ENCODE measurements around the gene COL5A1. TPM values are rescaled to one million over a fixed set of nuclear protein-coding genes. Genes with fewer than 3 reads are reported as not detected.

Gene COL5A1
- total RNA-seq, 1 experiment from 2014 or later = 9.5 TPM

GRCh38 chr9:134707731-134708671, 66.4 kb downstream of the COL5A1 start:
- H3K9me3 ChIP-seq (ENCODE audit: control insufficient read depth, low read depth, low read length) = no peaks in the 10 kb centered on the region
- H3K9me3 Mint-ChIP-seq = peaks cover 3 to 6% of the 10 kb centered on the region in 2 experiments; a peak in 3 of 5 replicates
- H3K56ac ChIP-seq (ENCODE audit: insufficient read length, low read depth, low read length) = no peak overlapping the region
- H3K27me3 ChIP-seq (ENCODE audit: insufficient read depth, low read length) = no peaks in the 10 kb centered on the region
- H3K27ac Mint-ChIP-seq = no peak overlapping the region; a peak in 1 of 7 replicates
- H4K8ac ChIP-seq (replicated peaks; ENCODE audit: insufficient read length, low read depth, low read length) = no peak overlapping the region
- H3T11ph ChIP-seq (ENCODE audit: low read length) = no peak overlapping the region
- peaks cover 0 to 3% of the 10 kb centered on the region in 2 experiments; a peak in 1 of 4 replicates for H3K4me1 Mint-ChIP-seq
- no peak overlapping the region for H2BK120ac ChIP-seq (ENCODE audit: low read depth, low read length, poor library complexity, severe bottlenecking)
- H2BK15ac ChIP-seq (ENCODE audit: low read depth, low read length) = no peak overlapping the region
- no peak overlapping the region for H3K4me2 ChIP-seq (ENCODE audit: insufficient read depth, insufficient read length, low read length)
- H4K5ac ChIP-seq (ENCODE audit: insufficient read length, low read depth, low read length) = no peak overlapping the region
- H2BK5ac ChIP-seq (ENCODE audit: insufficient read length, low read length) = no peak overlapping the region
- no peaks in the 10 kb centered on the region for H3K23me2 ChIP-seq (ENCODE audit: insufficient read length, low read depth, low read length, poor library complexity, severe bottlenecking)
- peaks cover 0 to 5% (median 1%) of the 10 kb centered on the region in 3 experiments; a peak in 4 of 7 replicates for H3K36me3 Mint-ChIP-seq (ENCODE audit: insufficient read depth in 1 of 3, low read depth in 3 of 3)
- H3K14ac ChIP-seq (ENCODE audit: insufficient read depth, low read length) = no peak overlapping the region; the same call in 1 of the 2 replicates
- no peak for DNase-seq
- H2AFZ ChIP-seq (ENCODE audit: low read length) = no peak overlapping the region
- H2BK12ac ChIP-seq (ENCODE audit: insufficient read length, low read depth, low read length) = no peak overlapping the region
- no peak overlapping the region for H4K91ac ChIP-seq (ENCODE audit: insufficient read length, low read depth, low read length)
- H4K20me1 ChIP-seq (ENCODE audit: control insufficient read depth, insufficient read depth, insufficient read length) = no peaks in the 10 kb centered on the region
- H3K18ac ChIP-seq (ENCODE audit: insufficient read length, low read depth, low read length) = no peak overlapping the region
- H3K79me1 ChIP-seq (ENCODE audit: insufficient read depth, low read depth, low read length, poor library complexity, severe bottlenecking) = no peaks in the 10 kb centered on the region
- no peaks in the 10 kb centered on the region for H3K79me2 ChIP-seq (ENCODE audit: insufficient read depth, low read length)
- no peak overlapping the region for H3K4ac ChIP-seq (ENCODE audit: low read depth, low read length)
- H2AK5ac ChIP-seq (ENCODE audit: insufficient read length, low read length) = no peak overlapping the region
- no peak for TF ChIP-seq CTCF (conservative IDR thresholded peaks at IDR 0.05)
- no peak overlapping the region for H3K9ac ChIP-seq (ENCODE audit: extremely low read depth, insufficient read length, low read length)
- H3K27me3 Mint-ChIP-seq (ENCODE audit: low read depth) = no peaks in the 10 kb centered on the region
- no peak overlapping the region for H3K23ac ChIP-seq (ENCODE audit: insufficient read length, low read depth, low read length)
- no CpG with 5 or more reads among the region's 32 CpGs for WGBS (ENCODE audit: extremely low coverage, insufficient read length, low lambda C conversion rate)
- no peak overlapping the region for H2BK20ac ChIP-seq (ENCODE audit: low read depth, low read length, poor library complexity, severe bottlenecking)
- no peaks in the 10 kb centered on the region for H3K4me1 ChIP-seq (ENCODE audit: insufficient read depth, low read length)
- H3K4me3 Mint-ChIP-seq = no peak overlapping the region
- no peak overlapping the region for H3K27ac ChIP-seq (ENCODE audit: insufficient read length, low read depth, low read length)
